ENCODE results near the gene DHX57.
"Not testable (repeated sequence)": the region's sequence is repeated elsewhere in the genome, so short reads cannot be mapped to it uniquely, and the experiment has no call there.

DHX57 gene

GRCh38 chr2:38794235-38794946 lies 81.3 kb downstream of the DHX57 start:
- no peak for DNase-seq

- no peak for DNase-seq
Measured at GRCh38 chr2:38793511-38793910, 82.2 kb downstream of the DHX57 start.

- no peak for DNase-seq
Measured at GRCh38 chr2:38792751-38793150, 83.0 kb downstream of the DHX57 start.

- not testable (repeated sequence) for DNase-seq
Measured at GRCh38 chr2:38792321-38792720, 83.4 kb downstream of the DHX57 start.

- DNase-seq: no peak
Measured at GRCh38 chr2:38791744-38792143, 84.0 kb downstream of the DHX57 start.

GRCh38 chr2:38789691-38790090 lies 86.0 kb downstream of the DHX57 start:
- no peak for DNase-seq

GRCh38 chr2:38788306-38788705 lies 87.4 kb downstream of the DHX57 start:
- DNase-seq: no peak

- no peak for DNase-seq
Measured at GRCh38 chr2:38783586-38783985, 92.1 kb downstream of the DHX57 start.

GRCh38 chr2:38778687-38779082 lies 97.0 kb downstream of the DHX57 start:
- DNase-seq: no peak

- no peak for DNase-seq
Measured at GRCh38 chr2:38776531-38776930, 99.2 kb downstream of the DHX57 start.

- no peak for DNase-seq
Measured at GRCh38 chr2:38775921-38776225, 99.9 kb downstream of the DHX57 start.

GRCh38 chr2:38775097-38775920 lies 100.4 kb downstream of the DHX57 start:
- DNase-seq: no peak

- DNase-seq: no peak
Measured at GRCh38 chr2:38771632-38772031, 104.1 kb downstream of the DHX57 start.

GRCh38 chr2:38765551-38765950 lies 110.2 kb downstream of the DHX57 start:
- no peak for DNase-seq

- no peak for DNase-seq
Measured at GRCh38 chr2:38765149-38765548, 110.6 kb downstream of the DHX57 start.

GRCh38 chr2:38763728-38764127 lies 112.0 kb downstream of the DHX57 start:
- no peak for DNase-seq

- peak; percentile 57 for DNase-seq
Measured at GRCh38 chr2:38763228-38763627, 112.5 kb downstream of the DHX57 start.

GRCh38 chr2:38755891-38756290 lies 119.8 kb downstream of the DHX57 start:
- not testable (repeated sequence) for DNase-seq

GRCh38 chr2:38754506-38754905 lies 121.2 kb downstream of the DHX57 start:
- no peak for DNase-seq

GRCh38 chr2:38754049-38754448 lies 121.7 kb downstream of the DHX57 start:
- DNase-seq: no peak

- DNase-seq: peak; percentile 45
Measured at GRCh38 chr2:38751596-38752410, 123.9 kb downstream of the DHX57 start.

- peak; percentile 98 for DNase-seq
Measured at GRCh38 chr2:38750891-38751595, 124.7 kb downstream of the DHX57 start, which contains the start of gene SRSF7. TSS of gene SRSF7 (minus strand) at chr2:38751361. CDS start at chr2:38751256, 105 bp downstream.

All from activated CD4-positive, alpha-beta T cell treated with anti-CD3 and anti-CD28 coated beads, Interleukin-10, Interleukin-2, amounts not matched to agents 100 ng/mL and 50 ng/mL, durations not matched to agents 16 hours and 8 hours (primary cell).